ENCODE data around the gene MAGEB17. TPM values are rescaled to one million over a fixed set of nuclear protein-coding genes. Genes with fewer than 3 reads are reported as not detected.

MAGEB17 gene
- total and polyA plus RNA-seq, 2 donors (not counting 1 experiment from before 2014, with no cell fraction given), result 0.10 TPM; not detected in 1

DNA sequence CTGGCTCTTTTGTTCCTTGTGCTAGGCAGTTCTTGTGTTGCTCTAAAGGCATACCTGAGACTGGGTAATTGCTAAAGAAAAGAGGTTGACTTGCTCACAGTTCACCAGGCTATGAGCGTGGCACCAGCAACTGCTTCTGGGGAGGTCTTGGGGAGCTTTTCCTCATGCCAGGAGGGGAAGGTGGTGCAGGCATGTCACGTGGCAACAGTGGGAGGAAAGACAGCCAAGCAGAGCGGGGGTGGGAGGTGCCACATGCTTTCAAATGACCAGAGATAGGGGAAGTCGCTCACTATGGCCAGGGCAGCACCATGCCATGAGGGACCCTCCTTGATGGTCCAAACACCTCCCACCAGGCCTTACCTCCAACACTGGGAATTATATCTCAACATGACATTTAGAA is 4.7 kb downstream of the MAGEB17 start:
- Histone ChIP-seq H3K4me1 (ENCODE audit: control insufficient read depth, extremely low read depth, insufficient read depth, low read length) (no peaks in the 10 kb centered on the region), H3K27ac (ENCODE audit: insufficient read depth, low read length) (no peak overlapping the region), H2AFZ (ENCODE audit: low read length) (no peak overlapping the region), H3K27me3 (ENCODE audit: control insufficient read depth, insufficient read depth, low read length) (no peaks in the 10 kb centered on the region), H3K9ac (ENCODE audit: insufficient read depth, low read length) (no peak overlapping the region), H3K4me2 (ENCODE audit: extremely low read depth, insufficient read depth, low read length) (no peak overlapping the region), H4K20me1 (ENCODE audit: control insufficient read depth, extremely low read depth, insufficient read depth, low read length) (no peaks in the 10 kb centered on the region), H3K9me3 (ENCODE audit: control insufficient read depth, insufficient read depth, low read depth, low read length) (no peaks in the 10 kb centered on the region), H3K36me3 (ENCODE audit: control insufficient read depth, insufficient read depth, low read length) (no peaks in the 10 kb centered on the region), H3K4me3 (replicated peaks in 1 of 4; ENCODE audit: control extremely low read depth in 1 of 4, insufficient read depth in 1 of 4, low read depth in 3 of 4, low read length in 4 of 4) (no peak overlapping the region), H3K79me2 (ENCODE audit: control insufficient read depth, insufficient read depth, low read length) (no peaks in the 10 kb centered on the region)
- no peak for DNase-seq (ENCODE audit: low read depth in 2 of 2)
- TF ChIP-seq EZH2 (IDR thresholded peaks at IDR 0.05; ENCODE audit: low read length, missing control alignments), result no peak
- TF ChIP-seq, protein P1, sequence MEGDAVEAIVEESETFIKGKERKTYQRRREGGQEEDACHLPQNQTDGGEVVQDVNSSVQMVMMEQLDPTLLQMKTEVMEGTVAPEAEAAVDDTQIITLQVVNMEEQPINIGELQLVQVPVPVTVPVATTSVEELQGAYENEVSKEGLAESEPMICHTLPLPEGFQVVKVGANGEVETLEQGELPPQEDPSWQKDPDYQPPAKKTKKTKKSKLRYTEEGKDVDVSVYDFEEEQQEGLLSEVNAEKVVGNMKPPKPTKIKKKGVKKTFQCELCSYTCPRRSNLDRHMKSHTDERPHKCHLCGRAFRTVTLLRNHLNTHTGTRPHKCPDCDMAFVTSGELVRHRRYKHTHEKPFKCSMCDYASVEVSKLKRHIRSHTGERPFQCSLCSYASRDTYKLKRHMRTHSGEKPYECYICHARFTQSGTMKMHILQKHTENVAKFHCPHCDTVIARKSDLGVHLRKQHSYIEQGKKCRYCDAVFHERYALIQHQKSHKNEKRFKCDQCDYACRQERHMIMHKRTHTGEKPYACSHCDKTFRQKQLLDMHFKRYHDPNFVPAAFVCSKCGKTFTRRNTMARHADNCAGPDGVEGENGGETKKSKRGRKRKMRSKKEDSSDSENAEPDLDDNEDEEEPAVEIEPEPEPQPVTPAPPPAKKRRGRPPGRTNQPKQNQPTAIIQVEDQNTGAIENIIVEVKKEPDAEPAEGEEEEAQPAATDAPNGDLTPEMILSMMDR (conservative IDR thresholded peaks at IDR 0.05 in 1 of 2, IDR thresholded peaks at IDR 0.05 in 1 of 2; ENCODE audit: low read depth in 1 of 2, low read length in 2 of 2), result no peak

DNA sequence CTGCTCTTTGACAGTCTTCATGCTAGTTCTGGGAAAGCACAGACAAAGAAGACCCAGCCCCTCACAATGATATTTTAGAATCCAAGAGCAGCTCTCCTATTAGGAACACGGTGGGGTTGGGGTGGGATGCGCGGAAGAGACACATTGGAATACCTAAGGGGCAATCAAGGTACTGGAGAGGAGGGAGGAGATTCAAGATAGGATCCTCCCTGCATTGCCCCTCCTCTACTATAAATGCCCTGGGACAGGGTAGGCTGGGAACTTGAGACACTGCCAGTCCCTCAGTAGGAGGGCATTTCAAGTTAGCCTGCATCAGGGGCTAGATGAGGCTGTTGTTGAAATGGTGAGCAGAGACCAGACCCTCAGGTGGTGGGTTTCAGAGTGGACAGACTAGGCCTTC is 5.1 kb downstream of the MAGEB17 start:
- H3K4me2 ChIP-seq (ENCODE audit: extremely low read depth, insufficient read depth, low read length), result no peak overlapping the region
- no peak overlapping the region for H3K4me3 ChIP-seq (replicated peaks in 1 of 4; ENCODE audit: control extremely low read depth in 1 of 4, insufficient read depth in 1 of 4, low read depth in 3 of 4, low read length in 4 of 4)
- no peaks in the 10 kb centered on the region for H3K36me3 ChIP-seq (ENCODE audit: control insufficient read depth, insufficient read depth, low read length)
- no peak overlapping the region for H3K9ac ChIP-seq (ENCODE audit: insufficient read depth, low read length)
- no peaks in the 10 kb centered on the region for H4K20me1 ChIP-seq (ENCODE audit: control insufficient read depth, extremely low read depth, insufficient read depth, low read length)
- no peaks in the 10 kb centered on the region for H3K79me2 ChIP-seq (ENCODE audit: control insufficient read depth, insufficient read depth, low read length)
- H2AFZ ChIP-seq (ENCODE audit: low read length), result no peak overlapping the region
- no peak overlapping the region for H3K27ac ChIP-seq (ENCODE audit: insufficient read depth, low read length)
- no peak for DNase-seq (ENCODE audit: low read depth in 2 of 2)
- H3K27me3 ChIP-seq (ENCODE audit: control insufficient read depth, insufficient read depth, low read length), result no peaks in the 10 kb centered on the region
- H3K9me3 ChIP-seq (ENCODE audit: control insufficient read depth, insufficient read depth, low read depth, low read length), result no peaks in the 10 kb centered on the region
- TF ChIP-seq, protein P1 (conservative IDR thresholded peaks at IDR 0.05 in 1 of 2, IDR thresholded peaks at IDR 0.05 in 1 of 2; ENCODE audit: low read depth in 1 of 2, low read length in 2 of 2), result no peak
- TF ChIP-seq EZH2 (IDR thresholded peaks at IDR 0.05; ENCODE audit: low read length, missing control alignments), result no peak
- no peaks in the 10 kb centered on the region for H3K4me1 ChIP-seq (ENCODE audit: control insufficient read depth, extremely low read depth, insufficient read depth, low read length)

DNA sequence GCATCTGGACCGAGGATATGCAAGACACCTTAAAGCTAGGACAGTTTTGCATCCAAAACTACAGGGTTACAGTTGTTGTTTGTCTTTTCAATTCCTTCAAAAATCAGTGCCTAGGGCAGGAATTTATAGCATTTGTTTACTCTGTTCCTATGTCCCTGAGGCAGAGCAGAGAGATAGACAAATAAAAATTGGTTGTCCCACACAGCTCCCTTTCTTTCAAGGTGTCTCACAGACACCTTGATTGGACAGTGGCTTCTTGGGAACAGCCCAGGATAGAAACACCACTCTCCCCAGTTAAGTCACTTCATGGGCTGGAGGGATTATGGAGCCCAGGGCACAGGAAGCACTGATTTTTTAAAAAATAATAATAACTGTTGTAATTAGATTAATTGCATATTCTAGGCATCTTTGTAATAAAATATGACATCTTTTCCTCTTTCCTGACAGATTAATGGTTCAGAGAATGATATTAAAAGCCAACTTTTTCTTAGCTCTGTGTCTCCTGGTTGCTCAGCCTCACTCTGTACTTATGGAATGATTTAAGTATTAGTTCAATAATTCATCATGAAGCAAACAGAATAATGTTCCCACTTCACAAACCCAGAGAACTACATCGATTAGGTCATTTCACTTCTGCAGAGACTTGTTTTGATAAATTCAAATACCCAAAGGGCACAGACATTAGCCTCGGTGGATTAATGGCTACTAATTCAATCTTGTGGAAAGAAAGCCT is 8.2 kb downstream of the MAGEB17 start:
- no peaks in the 10 kb centered on the region for H3K36me3 ChIP-seq (ENCODE audit: control insufficient read depth, insufficient read depth, low read length)
- H3K27ac ChIP-seq (ENCODE audit: insufficient read depth, low read length), result no peak overlapping the region
- no peak overlapping the region for H3K4me3 ChIP-seq (replicated peaks in 1 of 4; ENCODE audit: control extremely low read depth in 1 of 4, insufficient read depth in 1 of 4, low read depth in 3 of 4, low read length in 4 of 4)
- no peaks in the 10 kb centered on the region for H3K79me2 ChIP-seq (ENCODE audit: control insufficient read depth, insufficient read depth, low read length)
- TF ChIP-seq, protein P1 (conservative IDR thresholded peaks at IDR 0.05 in 1 of 2, IDR thresholded peaks at IDR 0.05 in 1 of 2; ENCODE audit: low read depth in 1 of 2, low read length in 2 of 2), result no peak
- TF ChIP-seq EZH2 (IDR thresholded peaks at IDR 0.05; ENCODE audit: low read length, missing control alignments), result no peak
- H3K27me3 ChIP-seq (ENCODE audit: control insufficient read depth, insufficient read depth, low read length), result no peaks in the 10 kb centered on the region
- H2AFZ ChIP-seq (ENCODE audit: low read length), result no peak overlapping the region
- DNase-seq (ENCODE audit: low read depth in 2 of 2), result no peak
- no peaks in the 10 kb centered on the region for H4K20me1 ChIP-seq (ENCODE audit: control insufficient read depth, extremely low read depth, insufficient read depth, low read length)
- no peaks in the 10 kb centered on the region for H3K4me1 ChIP-seq (ENCODE audit: control insufficient read depth, extremely low read depth, insufficient read depth, low read length)
- H3K9me3 ChIP-seq (ENCODE audit: control insufficient read depth, insufficient read depth, low read depth, low read length), result no peaks in the 10 kb centered on the region
- H3K9ac ChIP-seq (ENCODE audit: insufficient read depth, low read length), result no peak overlapping the region
- no peak overlapping the region for H3K4me2 ChIP-seq (ENCODE audit: extremely low read depth, insufficient read depth, low read length)
